A549 (cell line): Measurements from ENCODE around the gene BPGM. TPM values are rescaled to one million over a fixed set of nuclear protein-coding genes. Genes with fewer than 3 reads are reported as not detected.

Source experiments
- ATAC-seq, 2 experiments: fragments of 200-7000 bp in 1 of 2; fragments of >200 bp in 1 of 2; cut with Nextera tagmentation in 1 of 2; cut with Tn5 transposase in 1 of 2; 3 replicates each; pipeline versions ENCODE4 v1.8.0 to v1.9.1; 2018 to 2020; ENCODE audit warnings: mild to moderate bottlenecking in 1 of 2, moderate library complexity in 1 of 2
- CTCF ChIA-PET: fragments of 300-600 bp; sonication (Branson Sonifier 250); formaldehyde crosslinking; extraction: SDS; loops from one replicate; lab custom pipeline; 2021; ENCODE audit warnings: antibody characterized with exemption, inconsistent platforms; lab: Yijun Ruan, JAX
- POLR2A ChIA-PET: fragments of 350-600 bp; formaldehyde crosslinking; extraction: SDS; loops from one replicate; lab custom pipeline; 2021; ENCODE audit warnings: antibody characterized with exemption, inconsistent platforms; lab: Yijun Ruan, JAX
- DNase-seq, 2 experiments: peaks; one replicate each; pipeline versions ENCODE4 v3.0.0 to v3.0.0-alpha.2; 2011 to 2016; ENCODE audit warnings: low read depth in 1 of 2, low spot score in 1 of 2
- FAIRE-seq: peaks from 2 replicates; lab custom pipeline; 2011; peaks lifted over from hg19 to GRCh38; lab: Jason Lieb, UNC
- H3K27ac ChIP-seq, 2 experiments: fragments of >200 bp; sonication (Bioruptor Twin); formaldehyde crosslinking; 3 replicates each; pipeline ENCODE4 v1.5.1; 2016 to 2017
- H3K4me1 ChIP-seq: fragments of >200 bp; sonication (Bioruptor Twin); formaldehyde crosslinking; 3 replicates; pipeline ENCODE4 v1.6.1; 2016
- H3K4me2 ChIP-seq: fragments of >200 bp; sonication (Bioruptor Twin); formaldehyde crosslinking; 3 replicates; pipeline ENCODE4 v1.6.1; 2016
- H3K4me3 ChIP-seq: fragments of >200 bp; sonication (Bioruptor Twin); formaldehyde crosslinking; 3 replicates; pipeline ENCODE4 v1.5.1; 2016
- H3K9me3 ChIP-seq: fragments of >200 bp; sonication (Bioruptor Twin); formaldehyde crosslinking; 3 replicates; pipeline ENCODE4 v1.6.1; 2016
- ATOH8 ChIP-seq: fragments of 250-450 bp; sonication (Bioruptor Pico); IDR thresholded peaks from 2 replicates; pipeline ENCODE4 v1.5.0; 2020; ENCODE audit warnings: low read depth, mild to moderate bottlenecking, moderate library complexity
- CBX8 ChIP-seq: fragments of 200-600 bp; sonication (generic); IDR thresholded peaks from 2 replicates; pipeline ENCODE4 v1.6.1; 2016
- ELK1 ChIP-seq: fragments of 150-350 bp; IDR thresholded peaks from 2 replicates; pipeline ENCODE4 v1.6.1; 2014; ENCODE audit warnings: low read depth, mild to moderate bottlenecking, low read length
- FOSL2 ChIP-seq, 2 experiments: fragments of 450-650 bp in 1 of 2; fragments of >200 bp in 1 of 2; sonication (Bioruptor Twin) in 1 of 2; formaldehyde crosslinking; IDR thresholded peaks; 2 replicates each; pipeline versions ENCODE4 v1.5.0 to v1.6.1; 2016 to 2020; ENCODE audit warnings: mild to moderate bottlenecking in 1 of 2, moderate library complexity in 1 of 2
- FOXS1 ChIP-seq: fragments of 250-450 bp; sonication (Bioruptor Pico); IDR thresholded peaks from 2 replicates; pipeline ENCODE4 v1.5.0; 2020; ENCODE audit warnings: mild to moderate bottlenecking, moderate library complexity
- HMGXB4 ChIP-seq: fragments of 250-450 bp; sonication (Bioruptor Pico); IDR thresholded peaks from 2 replicates; pipeline ENCODE4 v1.5.0; 2021; ENCODE audit warnings: mild to moderate bottlenecking, moderate library complexity, borderline replicate concordance
- MAFK ChIP-seq: fragments of 450-650 bp; IDR thresholded peaks from 2 replicates; pipeline ENCODE4 v1.6.1; 2014; ENCODE audit not compliant: partially characterized antibody
- MAX ChIP-seq: IDR thresholded peaks from 2 replicates; pipeline ENCODE4 v1.6.1; 2012
- NFE2L2 ChIP-seq: fragments of 150-350 bp; conservative IDR thresholded peaks from 2 replicates; pipeline ENCODE4 v1.6.1; 2014; ENCODE audit warnings: low read length
- RAD21 ChIP-seq, 2 experiments: fragments of >200 bp in 1 of 2; sonication (Bioruptor Twin) in 1 of 2; formaldehyde crosslinking in 1 of 2; IDR thresholded peaks in 1 of 2; conservative IDR thresholded peaks in 1 of 2; 2 replicates in 1 of 2; 3 replicates in 1 of 2; pipeline ENCODE4 v1.6.1; 2012 to 2018; ENCODE audit warnings: inconsistent platforms in 1 of 2
- REST ChIP-seq: fragments of 200-600 bp; sonication (generic); IDR thresholded peaks from 2 replicates; pipeline ENCODE4 v1.6.1; 2016; ENCODE audit warnings: antibody characterized with exemption, mild to moderate bottlenecking, moderate library complexity
- RFX5 ChIP-seq: fragments of 450-650 bp; IDR thresholded peaks from 2 replicates; pipeline ENCODE4 v1.7.1; 2014; ENCODE audit warnings: antibody characterized with exemption, mild to moderate bottlenecking, moderate library complexity
- RNF2 ChIP-seq: fragments of 200-600 bp; sonication (generic); IDR thresholded peaks from 2 replicates; pipeline ENCODE4 v1.6.1; 2016; ENCODE audit warnings: low read depth, mild to moderate bottlenecking, antibody characterized with exemption, moderate library complexity, borderline replicate concordance
- TFCP2L1 ChIP-seq: fragments of 250-450 bp; sonication (Bioruptor Pico); IDR thresholded peaks from 2 replicates; pipeline ENCODE4 v1.5.0; 2021; ENCODE audit warnings: mild to moderate bottlenecking
- USF2 ChIP-seq: fragments of 450-650 bp; IDR thresholded peaks from 2 replicates; pipeline ENCODE4 v1.6.1; 2014; ENCODE audit warnings: antibody characterized with exemption
- ZC3H11A ChIP-seq: fragments of 450-650 bp; IDR thresholded peaks from 2 replicates; pipeline ENCODE4 v1.6.1; 2014; ENCODE audit warnings: antibody characterized with exemption, mild to moderate bottlenecking
- WGBS: methylation state at CpG from one replicate; pipeline ENCODE4 v1.1.6; 2017; ENCODE audit errors: missing lambda C conversion rate; 5-methylcytosine and 5-hydroxymethylcytosine counted together
- polyA plus RNA-seq, 4 experiments: library from polyadenylated mRNA; depleted of rRNA in 3 of 4; stranded (reverse); fragments of >200 nt; fragmentation: RNase III in 1 of 4; extraction: RNeasy Plus Mini Kit Qiagen cat#74134 plus additional on column Dnase treatment in 1 of 4; gene quantifications; 2 replicates in 3 of 4; 3 replicates in 1 of 4; pipeline ENCODE4 v1.2.3, GENCODE V29; 2011 to 2017

The BPGM gene
- polyA plus RNA-seq, 2 of the 4 experiments (the other 2 are of a cell fraction): 19.4 to 28.3 TPM

- TF ChIP-seq MAFK (no peak), ZC3H11A (no peak), HMGXB4 (CRISPR knock-in tag) (no peak), RFX5 (0 out of 2 replicates have a peak, but pooled peaks have one; percentile 29)
Measured at GRCh38 chr7:134646425-134647305, at the start of gene BPGM (continued).

GRCh38 chr7:134599371-134599770 is 47.3 kb upstream of the BPGM start:
- TF ChIP-seq RAD21 (conservative IDR thresholded peaks at IDR 0.05 in 1 of 2, IDR thresholded peaks at IDR 0.05 in 1 of 2) (no peak), ZC3H11A (no peak), FOXS1 (no peak), CBX8 (no peak), RNF2 (no peak), REST (no peak), USF2 (no peak), MAX (no peak), RFX5 (no peak), NFE2L2 (no peak), ELK1 (no peak), ATOH8 (CRISPR knock-in tag) (no peak), FOSL2 (IDR thresholded peaks at IDR 0.05) (no peak), FOSL2 (CRISPR knock-in tag; IDR thresholded peaks at IDR 0.05) (no peak), TFCP2L1 (CRISPR knock-in tag) (no peak)
- DNase-seq (no peak), FAIRE-seq (no peak), ATAC-seq (no peak)
- H3K4me1 ChIP-seq: peaks cover 41% of the 10 kb centered on the region
- no peak overlapping the region for H3K4me2 ChIP-seq
- H3K27ac ChIP-seq: peak overlapping the region in 1 of 2 experiments; percentile 54; a peak in 2 of 6 replicates
- H3K4me3 ChIP-seq: no peak overlapping the region
- POLR2A ChIA-PET: no interaction called here
- peaks cover 41% of the 10 kb centered on the region for H3K9me3 ChIP-seq
- 86% methylated on average over 6 of the region's 6 CpGs for WGBS
- CTCF ChIA-PET: interaction anchor here (1.4 to 5.6 kb wide), 6 partner anchors 11 to 166 kb away, joined by 5 to 28 read pairs (median 9); no protein-coding TSS in a partner anchor
